HG03565 (cell line): ENCODE measurements around the gene EXT2.

Experiments
- ATAC-seq: cut with Tn5 transposase; IDR thresholded peaks from one replicate; pipeline ENCODE4 v1.9.1; 2021; ENCODE audit warnings: mild to moderate bottlenecking, moderate library complexity; ENCODE audit not compliant: unreplicated experiment

The EXT2 gene

DNA sequence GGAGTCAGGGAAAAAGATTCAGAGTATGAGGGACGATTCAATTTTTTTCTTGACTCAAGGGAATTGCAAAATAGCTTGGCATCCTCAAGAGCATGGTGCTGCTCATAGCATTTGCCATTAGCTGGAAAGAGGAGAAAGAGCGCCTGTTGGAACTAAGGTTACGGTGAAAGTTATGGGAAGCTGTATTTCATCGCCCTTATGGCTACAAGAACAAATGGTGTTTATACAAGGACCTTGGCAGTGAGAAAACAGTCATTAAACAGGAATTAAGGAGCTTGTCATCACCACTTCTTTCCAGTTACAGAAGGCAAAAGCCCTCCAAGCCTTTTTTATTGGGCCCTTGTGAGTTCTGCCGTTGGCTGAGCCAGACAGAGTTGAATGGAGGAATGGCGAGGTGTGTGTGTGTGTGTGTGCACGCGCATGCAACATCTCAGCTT lies 140.3 kb downstream of the EXT2 start:
- ATAC-seq: no peak

DNA sequence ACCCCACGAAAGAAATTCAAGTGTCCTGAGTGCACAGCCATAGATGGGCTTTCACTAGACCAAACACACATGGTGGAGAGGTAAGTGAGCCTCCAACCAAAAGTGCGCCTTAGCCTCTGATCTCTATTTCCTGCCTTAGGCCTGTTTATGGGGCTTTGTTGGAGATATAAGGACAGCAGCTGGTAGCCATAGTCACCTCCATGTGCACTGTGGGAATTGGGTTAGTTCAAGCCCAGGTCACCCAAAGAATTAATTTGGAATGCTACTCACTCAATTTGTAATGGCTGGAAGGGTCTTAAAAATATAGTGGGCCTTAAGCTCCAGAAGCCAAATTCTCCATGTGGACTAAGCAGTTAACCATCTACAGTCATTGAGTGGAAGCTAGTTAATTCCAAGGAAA lies 140.8 kb downstream of the EXT2 start:
- ATAC-seq: no peak

DNA sequence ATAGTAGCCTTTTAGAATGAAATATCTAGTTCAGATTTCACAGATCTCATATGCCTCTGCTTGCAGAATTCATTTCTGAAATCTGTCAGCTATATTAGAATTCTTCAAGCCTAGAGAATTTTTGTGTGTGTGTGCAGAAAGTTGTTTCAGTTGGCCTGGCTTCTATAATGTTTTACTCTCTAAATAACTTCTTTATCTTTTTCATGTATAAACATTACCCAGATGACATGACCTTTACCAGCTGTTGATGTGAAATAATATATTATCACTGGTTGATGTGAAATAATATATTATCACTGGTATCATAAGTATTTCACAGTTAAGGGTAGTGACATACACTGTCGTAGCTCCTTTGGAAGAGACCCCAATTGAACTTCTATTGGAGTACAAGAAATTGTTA lies 141.7 kb downstream of the EXT2 start:
- ATAC-seq: no peak

DNA sequence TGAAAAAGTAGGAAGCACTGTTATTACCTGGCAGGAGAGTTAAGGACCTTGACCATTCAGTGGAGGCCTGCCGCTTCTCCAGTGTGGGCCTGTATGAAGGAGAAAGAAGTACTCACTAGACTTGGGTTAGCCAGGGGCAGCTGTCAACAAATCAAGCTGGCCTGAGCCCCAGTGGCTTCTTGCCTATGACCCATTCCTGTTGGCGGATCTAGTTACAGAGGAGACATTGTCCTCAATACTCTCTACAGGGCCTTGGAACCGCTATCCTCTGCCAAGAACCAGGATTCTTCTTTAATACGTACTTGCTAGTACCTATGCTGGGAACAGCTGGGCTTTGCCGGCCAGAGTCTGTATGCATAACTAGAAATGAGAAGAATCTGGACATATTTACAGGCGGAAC lies 146.4 kb downstream of the EXT2 start:
- ATAC-seq: no peak

DNA sequence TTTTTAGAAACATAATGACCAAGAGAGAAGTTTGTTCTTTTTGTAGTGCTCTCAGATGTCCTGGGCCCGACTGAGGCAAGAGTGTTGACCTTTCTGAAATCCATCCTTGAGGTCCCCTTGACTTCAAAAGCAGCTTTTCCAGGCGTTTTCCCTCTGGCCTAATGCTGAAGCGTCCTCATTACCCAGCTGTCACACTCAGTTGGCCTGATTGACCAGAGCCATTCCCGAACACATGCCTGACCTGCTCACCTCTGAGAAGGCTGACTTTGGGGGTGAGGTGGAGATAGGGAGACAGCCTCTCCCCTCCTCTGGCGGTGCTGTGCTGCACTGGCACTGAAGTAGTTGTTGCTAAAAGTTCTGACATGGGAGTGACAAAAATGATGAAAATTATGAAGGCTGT lies 147.6 kb downstream of the EXT2 start:
- no peak for ATAC-seq

DNA sequence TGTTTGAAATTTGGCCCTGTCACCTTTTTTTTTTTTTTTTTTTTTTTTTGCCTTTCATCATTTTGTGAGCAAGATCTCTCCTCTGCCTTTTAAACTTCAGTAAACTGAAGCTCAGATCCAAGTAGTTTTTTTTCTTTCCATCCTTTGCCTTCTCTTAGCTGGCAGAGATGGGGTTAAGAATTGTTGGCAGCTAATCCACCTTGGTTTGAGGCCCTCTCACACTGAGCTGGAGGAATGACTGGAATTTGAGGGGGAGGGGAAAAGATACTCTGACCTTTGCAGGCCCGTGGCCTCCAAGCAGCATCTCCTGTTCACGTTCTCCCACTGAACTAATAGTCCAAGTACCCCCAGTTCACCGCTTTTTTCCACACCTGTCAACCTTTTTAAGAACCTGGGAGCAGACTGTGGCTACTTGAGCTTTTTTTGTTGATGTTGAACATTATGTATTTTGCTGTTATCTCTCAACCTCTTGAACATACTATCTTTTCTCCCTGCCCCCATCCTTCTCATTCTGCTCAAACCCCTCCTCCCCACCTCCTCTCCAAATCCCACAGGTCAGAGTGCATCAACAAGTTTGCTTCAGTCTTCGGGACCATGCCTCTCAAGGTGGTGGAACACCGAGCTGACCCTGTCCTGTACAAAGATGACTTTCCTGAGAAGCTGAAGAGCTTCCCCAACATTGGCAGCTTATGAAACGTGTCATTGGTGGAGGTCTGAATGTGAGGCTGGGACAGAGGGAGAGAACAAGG lies 148.3 kb downstream of the EXT2 start:
- no peak for ATAC-seq

DNA sequence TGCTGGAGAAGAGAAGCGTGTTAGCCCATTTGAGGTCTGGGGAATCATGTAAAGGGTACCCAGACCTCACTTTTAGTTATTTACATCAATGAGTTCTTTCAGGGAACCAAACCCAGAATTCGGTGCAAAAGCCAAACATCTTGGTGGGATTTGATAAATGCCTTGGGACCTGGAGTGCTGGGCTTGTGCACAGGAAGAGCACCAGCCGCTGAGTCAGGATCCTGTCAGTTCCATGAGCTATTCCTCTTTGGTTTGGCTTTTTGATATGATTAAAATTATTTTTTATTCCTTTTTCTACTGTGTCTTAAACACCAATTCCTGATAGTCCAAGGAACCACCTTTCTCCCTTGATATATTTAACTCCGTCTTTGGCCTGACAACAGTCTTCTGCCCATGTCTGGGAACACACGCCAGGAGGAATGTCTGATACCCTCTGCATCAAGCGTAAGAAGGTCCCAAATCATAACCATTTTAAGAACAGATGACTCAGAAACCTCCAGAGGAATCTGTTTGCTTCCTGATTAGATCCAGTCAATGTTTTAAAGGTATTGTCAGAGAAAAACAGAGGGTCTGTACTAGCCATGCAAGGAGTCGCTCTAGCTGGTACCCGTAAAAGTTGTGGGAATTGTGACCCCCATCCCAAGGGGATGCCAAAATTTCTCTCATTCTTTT lies 149.3 kb downstream of the EXT2 start:
- no peak for ATAC-seq

DNA sequence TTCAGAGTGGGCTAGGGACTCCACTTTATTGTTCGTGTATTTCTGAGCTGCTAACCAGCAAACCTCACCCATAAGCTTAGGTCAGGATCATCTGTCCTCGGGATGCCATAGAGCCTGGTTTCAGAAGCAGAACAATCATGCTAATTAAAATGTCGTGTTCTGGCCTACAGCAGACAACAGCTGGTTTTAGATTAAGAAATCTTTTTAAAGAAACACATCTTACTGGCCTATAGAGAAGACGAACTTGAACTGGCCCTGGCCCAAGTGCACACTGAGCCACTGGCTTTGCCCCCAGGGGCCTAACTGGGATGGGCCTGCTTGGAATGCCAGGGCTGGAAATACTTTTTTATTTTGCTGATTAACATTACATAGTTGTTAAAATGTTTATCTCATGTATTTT lies 151.2 kb downstream of the EXT2 start:
- ATAC-seq: no peak

DNA sequence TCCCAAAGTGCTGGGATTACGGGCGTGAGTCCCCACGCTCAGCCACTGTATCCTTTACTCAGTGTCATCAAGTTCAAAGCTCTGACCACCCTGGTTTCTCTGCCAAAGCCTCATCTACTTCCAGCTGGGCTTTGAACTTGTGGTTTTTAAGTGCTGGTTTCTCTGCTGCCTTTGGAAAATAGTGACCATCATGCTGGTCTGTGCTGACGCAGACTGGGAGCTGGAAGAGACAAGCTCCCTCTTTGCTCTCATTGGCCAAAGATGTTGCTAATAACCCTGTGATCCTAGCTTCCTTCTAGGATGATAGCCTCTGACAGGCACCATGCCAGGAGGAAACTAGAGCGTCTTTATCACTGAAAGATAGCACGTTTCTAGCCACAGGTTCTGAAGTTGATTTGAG lies 152.0 kb downstream of the EXT2 start:
- no peak for ATAC-seq

DNA sequence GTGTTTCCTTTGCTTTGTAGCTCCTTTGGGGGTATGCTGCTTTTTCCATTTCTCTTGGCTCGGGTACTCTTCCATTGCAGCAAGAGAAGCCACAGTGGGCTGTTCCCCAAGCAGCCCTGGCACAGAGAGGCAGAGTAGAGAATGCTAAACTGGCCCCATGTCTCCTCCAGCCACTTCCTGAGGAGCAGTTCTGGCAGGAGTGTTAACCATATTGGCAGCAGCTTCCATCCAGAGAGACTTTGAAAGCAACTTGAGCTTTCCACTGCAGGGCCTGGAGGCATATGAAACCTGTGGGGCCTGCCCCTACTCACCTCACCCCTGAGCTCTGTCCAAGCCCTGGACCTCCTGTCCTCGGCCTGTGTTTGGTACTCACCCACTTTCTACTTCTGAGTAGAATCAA lies 152.6 kb downstream of the EXT2 start:
- no peak for ATAC-seq

DNA sequence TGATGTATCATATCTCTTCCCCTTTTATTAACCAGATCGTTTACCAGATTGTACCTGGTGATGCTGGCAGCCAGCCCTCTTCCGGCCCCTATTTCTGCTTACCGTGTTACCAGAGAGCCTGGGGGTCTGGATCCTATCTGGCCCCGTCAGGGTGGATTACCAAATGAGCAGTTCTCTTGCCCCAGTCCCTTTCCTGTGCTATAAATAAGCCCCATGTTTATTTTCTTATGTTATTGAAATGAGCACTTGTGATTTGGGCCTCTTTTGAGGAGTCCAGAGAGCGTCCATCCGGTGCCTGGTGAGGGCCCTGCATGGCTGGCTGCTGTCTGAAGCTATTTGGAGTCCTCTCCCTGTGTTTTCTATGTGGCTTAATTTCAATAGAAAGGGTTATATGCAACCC lies 154.9 kb downstream of the EXT2 start:
- ATAC-seq: no peak

DNA sequence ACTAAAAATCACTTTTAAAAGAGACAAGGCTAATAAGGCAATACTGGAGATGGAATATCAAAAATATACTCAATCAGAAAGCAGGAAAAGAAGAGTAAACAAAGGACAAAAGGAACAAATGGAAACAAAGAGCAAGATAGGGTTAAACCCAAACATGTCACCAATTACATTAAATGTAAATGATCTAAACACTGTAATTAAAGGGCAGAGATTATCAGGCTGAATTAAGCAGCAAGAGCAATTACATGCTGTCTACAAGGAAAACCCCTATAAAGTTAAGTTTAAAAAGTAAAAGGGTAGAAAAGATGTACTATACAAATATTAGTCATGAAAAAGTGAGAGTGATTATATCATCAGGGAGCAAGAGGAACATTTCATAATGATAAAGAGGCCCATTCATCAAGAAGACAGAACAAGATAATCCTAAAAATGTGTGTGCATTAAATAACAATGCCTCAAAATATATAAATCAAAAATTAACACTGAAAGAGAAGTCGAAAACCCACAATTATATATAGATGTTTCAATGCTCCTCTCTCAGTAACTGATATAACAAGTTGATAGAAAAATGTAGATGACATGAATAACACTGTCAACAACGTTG lies 157.6 kb downstream of the EXT2 start:
- no peak for ATAC-seq

DNA sequence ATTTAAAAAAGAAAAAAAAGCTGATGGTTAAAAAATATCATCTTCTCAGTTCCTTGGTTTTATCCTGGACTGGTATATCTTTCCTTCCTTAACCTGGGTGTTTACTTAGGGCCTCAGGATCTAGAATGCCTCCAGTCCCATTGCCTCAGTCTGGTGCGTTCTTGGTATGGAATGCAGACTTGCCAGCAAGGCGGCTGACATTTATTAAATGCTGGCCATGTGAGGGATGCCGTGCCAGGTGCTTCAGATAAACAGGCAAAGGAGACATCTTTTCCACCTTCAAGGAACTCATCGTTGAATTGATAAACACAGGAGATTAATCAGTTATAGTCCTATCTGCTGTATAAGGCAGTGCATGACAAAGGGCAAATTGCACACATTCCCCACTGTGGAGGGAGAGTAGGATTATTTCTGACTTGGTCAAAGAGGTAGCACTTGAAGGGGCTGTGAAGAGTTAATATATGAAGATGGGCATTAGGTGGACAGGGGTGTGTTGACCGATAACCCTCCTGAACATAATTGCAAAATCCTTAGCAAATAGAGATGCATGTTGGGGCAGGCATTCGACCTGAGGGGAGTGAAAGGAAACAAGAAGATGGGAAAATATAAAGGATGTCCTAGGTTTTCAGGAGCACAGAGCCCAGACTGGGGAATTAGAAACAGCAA lies 160.1 kb downstream of the EXT2 start:
- ATAC-seq: no peak

DNA sequence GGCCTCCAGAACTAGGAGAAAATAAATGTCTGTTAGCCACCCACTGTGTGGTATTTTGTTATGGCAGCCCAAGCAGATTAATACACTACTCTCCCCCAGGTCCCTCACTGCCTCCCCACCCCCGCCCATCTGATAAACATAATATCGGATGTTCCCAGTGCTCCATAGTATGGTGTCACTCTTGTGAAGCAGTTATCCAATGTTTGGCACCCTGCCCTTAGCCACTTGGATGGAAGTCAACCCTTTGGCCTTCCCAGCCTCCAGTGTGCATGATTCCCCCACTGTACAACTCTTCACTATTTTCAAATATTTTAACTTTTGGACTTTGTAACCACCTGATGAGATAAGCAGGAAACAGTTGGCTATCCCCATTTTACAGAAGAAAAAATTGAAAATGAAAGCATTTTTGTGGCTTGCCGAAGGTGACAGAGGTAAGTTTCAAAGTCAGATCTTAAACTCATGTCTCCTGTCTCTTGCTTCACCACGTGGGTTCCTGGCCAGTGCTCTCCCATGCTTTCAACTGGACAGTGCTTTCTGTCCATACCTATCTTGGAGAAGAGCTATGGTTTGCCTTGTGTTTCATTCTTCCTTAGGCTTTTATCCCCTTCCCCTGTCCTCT lies 161.3 kb downstream of the EXT2 start:
- no peak for ATAC-seq

DNA sequence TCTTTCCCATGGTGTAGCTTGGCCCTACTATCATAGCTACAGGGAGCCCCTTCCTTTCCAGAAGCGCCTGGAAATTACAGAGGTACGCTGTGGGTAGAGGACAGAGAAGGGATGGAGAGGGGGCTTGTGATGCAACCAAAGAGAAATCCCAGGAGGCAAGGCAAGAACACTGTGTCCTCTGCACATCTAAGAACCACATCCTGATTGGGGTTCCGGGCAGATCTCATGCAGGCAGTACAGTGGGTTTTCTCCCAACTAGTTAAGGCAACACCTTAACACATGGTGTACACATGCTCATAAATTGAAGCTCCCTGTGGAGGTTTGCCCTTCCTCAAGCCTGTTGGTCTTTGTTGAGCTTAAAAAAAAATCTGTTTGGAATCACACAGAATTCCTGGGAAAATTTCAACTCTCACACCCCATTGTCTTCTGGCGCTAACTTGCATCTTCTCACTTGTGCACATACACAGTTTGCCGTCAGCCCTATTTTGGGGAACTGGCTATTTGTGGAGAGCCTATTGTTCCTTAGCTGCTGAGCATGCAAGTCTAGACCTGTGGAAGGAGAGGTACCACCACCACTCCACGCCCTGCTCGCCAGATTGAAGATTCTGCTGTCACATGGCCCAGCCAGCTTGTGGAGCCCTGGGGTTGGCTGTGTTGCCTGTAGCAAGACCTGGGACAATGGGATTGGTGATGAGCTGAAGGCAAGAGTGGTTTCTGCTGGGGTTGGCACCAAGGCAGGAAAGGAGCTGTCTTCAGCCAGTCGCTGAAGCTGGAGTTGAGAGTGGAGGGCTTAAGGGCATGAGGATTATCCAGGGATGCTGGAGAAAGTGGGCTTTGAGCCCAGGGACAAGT lies 162.1 kb downstream of the EXT2 start:
- no peak for ATAC-seq

DNA sequence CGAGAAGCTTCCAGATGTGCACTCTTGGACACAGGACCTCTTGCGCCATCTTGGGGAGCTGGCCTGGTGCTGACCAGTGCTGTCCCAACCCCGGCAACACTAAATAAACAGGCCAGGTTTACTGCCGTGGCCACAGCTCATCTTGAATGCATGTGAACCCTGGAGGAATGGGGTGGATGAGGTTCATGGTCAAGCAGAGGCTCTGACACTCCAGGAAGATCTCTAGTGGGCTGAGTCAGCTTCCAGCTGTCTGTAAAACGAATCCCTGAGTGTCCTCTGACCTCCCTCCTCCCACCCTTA lies 162.7 kb downstream of the EXT2 start:
- ATAC-seq: no peak

DNA sequence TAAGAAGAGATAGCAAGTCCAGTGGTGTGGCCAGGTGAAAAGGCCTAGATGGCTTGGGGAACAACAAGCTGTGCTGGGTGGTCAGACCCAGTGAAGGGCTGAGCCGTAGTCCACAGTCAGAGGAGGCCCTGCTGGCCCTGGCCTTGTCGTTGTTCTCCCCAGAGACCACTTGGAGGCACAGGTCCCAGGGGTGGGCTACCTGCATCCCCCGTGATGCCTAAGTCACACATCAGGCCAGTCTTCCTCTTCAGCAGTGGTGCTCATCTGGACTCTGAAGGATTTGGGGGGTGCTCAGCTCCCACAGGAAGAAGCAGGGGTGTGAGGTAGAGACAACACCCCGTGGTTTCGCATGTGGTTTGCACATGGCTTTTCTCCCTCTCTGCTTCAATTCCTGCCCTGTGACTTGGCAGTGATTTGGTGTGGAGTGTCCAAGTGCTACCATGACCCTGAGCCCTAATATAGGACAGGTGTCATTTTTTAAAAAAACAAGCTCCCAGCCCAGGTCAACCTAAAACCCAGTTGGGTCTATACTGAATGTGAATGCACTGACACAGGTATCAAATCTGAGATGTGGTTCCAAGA lies 163.5 kb downstream of the EXT2 start:
- no peak for ATAC-seq

DNA sequence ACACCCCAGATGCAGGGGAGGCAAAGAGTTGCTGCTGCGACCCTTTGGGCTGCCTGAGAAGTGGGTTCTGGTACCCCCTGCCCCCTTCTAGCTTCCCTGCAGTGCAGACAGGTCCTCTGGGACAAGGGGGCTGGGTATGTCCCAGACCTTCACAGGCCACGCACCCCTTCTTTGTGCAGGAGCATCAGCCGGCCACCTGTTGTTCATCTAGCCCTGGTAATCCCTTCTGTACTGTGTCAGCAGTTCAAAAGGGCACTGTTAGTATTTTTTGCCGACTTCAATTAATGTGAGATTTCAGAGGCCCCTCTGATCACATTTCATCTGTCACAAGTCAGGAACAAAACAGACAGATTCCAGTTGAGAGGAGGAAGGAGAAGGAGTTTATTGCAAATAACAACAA lies 164.6 kb downstream of the EXT2 start:
- no peak for ATAC-seq

DNA sequence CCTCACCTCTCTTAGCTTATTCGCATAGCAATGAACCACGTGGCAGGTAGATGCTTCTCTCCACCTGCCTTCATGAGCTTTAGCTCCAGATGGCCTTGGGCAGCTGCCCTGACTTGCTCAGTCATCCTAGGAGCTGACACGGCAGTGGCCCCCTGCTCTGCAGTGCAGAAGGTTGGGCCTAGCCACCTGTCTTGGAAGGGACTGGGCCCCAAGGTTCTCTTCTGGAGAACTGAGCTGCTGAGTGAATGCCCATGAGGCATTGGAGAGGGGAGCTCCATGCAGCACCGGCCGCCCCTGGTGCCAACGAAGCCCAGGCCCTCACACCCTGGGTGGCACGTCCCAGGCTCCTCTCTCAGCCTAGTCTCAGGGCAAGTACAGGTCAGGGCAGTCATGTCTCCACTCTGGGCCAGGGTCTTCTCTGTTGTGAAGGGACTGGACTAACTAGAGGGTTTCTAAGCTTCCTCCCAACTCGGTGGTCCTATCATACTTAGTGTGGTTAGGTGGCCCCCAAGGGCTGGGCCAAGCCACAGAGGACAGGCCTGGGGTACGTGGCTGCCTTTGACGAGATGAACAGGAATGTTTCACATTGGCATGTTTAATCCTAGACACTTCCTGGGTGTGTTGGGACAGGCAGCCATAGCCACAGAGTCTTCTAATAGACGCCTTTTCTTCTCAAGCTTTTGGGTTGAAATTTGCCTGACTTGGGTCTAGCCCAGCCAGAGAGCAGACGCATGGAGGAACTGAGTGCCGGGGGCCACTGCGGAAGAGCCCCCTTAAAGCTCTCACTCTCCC lies 166.5 kb downstream of the EXT2 start:
- no peak for ATAC-seq
